Loucy (cell line): ENCODE measurements around the gene MCM5.

Experiments used
- H2AFZ ChIP-seq: fragments of 200-600 bp; sonication (generic); 2 replicates; pipeline ENCODE4 v1.6.0; 2016; ENCODE audit warnings: antibody characterized with exemption, mild to moderate bottlenecking, low read length, moderate library complexity
- H3F3A ChIP-seq: fragments of 200-600 bp; 2 replicates; pipeline ENCODE4 v1.6.0; 2016; ENCODE audit warnings: antibody characterized with exemption, low read depth, mild to moderate bottlenecking
- H3K27me3 ChIP-seq: fragments of 200-600 bp; sonication (generic); 2 replicates; pipeline ENCODE4 v1.6.1; 2014; ENCODE audit warnings: low read length, mild to moderate bottlenecking; ENCODE audit not compliant: insufficient read depth, poor library complexity, severe bottlenecking
- H3K36me3 ChIP-seq: fragments of 200-600 bp; sonication (generic); 2 replicates; pipeline ENCODE4 v1.6.1; 2016; ENCODE audit warnings: low read length; ENCODE audit not compliant: insufficient read depth
- H3K4me1 ChIP-seq: fragments of 200-600 bp; sonication (generic); 2 replicates; pipeline ENCODE4 v1.5.1; 2014; ENCODE audit warnings: low read length, mild to moderate bottlenecking; ENCODE audit not compliant: insufficient read depth, poor library complexity, severe bottlenecking
- H3K4me2 ChIP-seq: fragments of 200-600 bp; sonication (generic); 2 replicates; pipeline ENCODE4 v1.6.0; 2014; ENCODE audit warnings: antibody characterized with exemption, low read length, low read depth, mild to moderate bottlenecking; ENCODE audit not compliant: poor library complexity, severe bottlenecking
- H3K4me3 ChIP-seq: fragments of 200-600 bp; sonication (generic); 2 replicates; pipeline ENCODE4 v1.5.1; 2014; ENCODE audit warnings: low read length, mild to moderate bottlenecking, mixed read lengths; ENCODE audit not compliant: poor library complexity, severe bottlenecking
- H3K79me2 ChIP-seq: fragments of 200-600 bp; sonication (generic); 2 replicates; pipeline ENCODE4 v1.6.1; 2014; ENCODE audit warnings: low read length; ENCODE audit not compliant: insufficient read depth
- H3K9ac ChIP-seq: fragments of 200-600 bp; sonication (generic); 2 replicates; pipeline ENCODE4 v1.6.0; 2014; ENCODE audit warnings: mild to moderate bottlenecking, low read depth, low read length, moderate library complexity; ENCODE audit not compliant: poor library complexity, severe bottlenecking
- H3K9me2 ChIP-seq: fragments of 200-600 bp; sonication (generic); replicated peaks from 2 replicates; pipeline ENCODE4 v1.6.1; 2016; ENCODE audit warnings: low read depth, low read length, mixed read lengths
- H3K9me3 ChIP-seq: fragments of 200-600 bp; sonication (generic); 2 replicates; pipeline ENCODE4 v1.6.1; 2014; ENCODE audit warnings: mild to moderate bottlenecking, antibody characterized with exemption, low read length, low read depth; ENCODE audit not compliant: insufficient read depth
- H4K20me1 ChIP-seq: fragments of 200-600 bp; sonication (generic); 2 replicates; pipeline ENCODE4 v1.6.0; 2014; ENCODE audit warnings: antibody characterized with exemption, low read length, mild to moderate bottlenecking; ENCODE audit not compliant: insufficient read depth, poor library complexity, severe bottlenecking
- CTCF ChIP-seq: fragments of 200-600 bp; sonication (generic); conservative IDR thresholded peaks from 2 replicates; pipeline ENCODE4 v1.5.1; 2014; ENCODE audit warnings: mild to moderate bottlenecking, antibody characterized with exemption, low read length
- EZH2phosphoT487 ChIP-seq: fragments of 200-600 bp; IDR thresholded peaks from 2 replicates; pipeline ENCODE4 v1.6.1; 2018; ENCODE audit warnings: antibody characterized with exemption, mild to moderate bottlenecking, moderate library complexity, borderline replicate concordance

Gene MCM5

DNA sequence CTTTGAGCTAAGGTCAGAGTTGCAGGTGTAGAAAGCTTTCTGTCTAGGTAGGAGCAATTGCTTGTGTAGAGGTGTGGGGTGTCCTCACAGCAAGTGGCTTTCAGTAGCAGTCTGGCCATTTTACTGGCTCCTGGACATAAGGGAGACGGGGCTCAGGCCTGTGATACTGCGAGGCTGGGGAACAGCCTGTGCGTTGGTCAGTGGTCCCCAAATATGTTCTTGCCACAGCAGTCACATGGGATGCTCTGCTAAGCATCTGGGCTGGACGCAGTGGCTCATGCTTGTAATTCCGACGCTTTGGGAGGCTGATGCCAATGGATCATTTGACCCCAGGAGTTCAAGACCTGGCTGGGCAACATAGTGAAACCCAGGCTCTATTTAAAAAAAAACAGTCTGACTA, 1.9 kb downstream of the MCM5 start:
- peaks cover 38% of the 10 kb centered on the region for H3K4me1 ChIP-seq
- peaks cover 4% of the 10 kb centered on the region for H3K27me3 ChIP-seq
- H3K9me2 ChIP-seq: no peaks in the 10 kb centered on the region
- H3K4me3 ChIP-seq: peak overlapping the region; percentile 93
- peak overlapping the region; percentile 99 for H3K9ac ChIP-seq
- H3F3A ChIP-seq: no peaks in the 10 kb centered on the region
- peak overlapping the region; percentile 100 for H3K4me2 ChIP-seq
- H3K9me3 ChIP-seq: no peaks in the 10 kb centered on the region
- peaks cover 32% of the 10 kb centered on the region for H4K20me1 ChIP-seq
- peaks cover 38% of the 10 kb centered on the region; the same call in 1 of the 2 replicates for H3K36me3 ChIP-seq
- peaks cover 73% of the 10 kb centered on the region for H3K79me2 ChIP-seq
- no peak overlapping the region for H2AFZ ChIP-seq
- TF ChIP-seq EZH2phosphoT487 (no peak), CTCF (no peak)

DNA sequence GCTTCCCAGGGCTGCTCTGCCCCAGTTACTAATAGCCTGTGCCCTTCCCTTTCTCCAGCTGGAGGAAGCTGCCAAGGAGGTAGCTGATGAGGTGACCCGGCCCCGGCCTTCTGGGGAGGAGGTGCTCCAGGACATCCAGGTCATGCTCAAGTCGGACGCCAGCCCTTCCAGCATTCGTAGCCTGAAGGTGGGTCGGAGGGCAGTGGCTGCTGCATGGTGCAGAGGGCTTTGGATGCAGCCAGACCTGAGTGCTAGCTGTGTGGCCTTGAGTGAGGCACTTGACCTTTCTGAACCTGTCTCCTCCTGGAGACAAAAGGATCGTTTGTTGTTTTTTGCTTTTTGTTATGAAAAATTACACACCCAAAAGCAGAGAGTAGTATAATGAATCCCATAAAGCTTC, 3.4 kb downstream of the MCM5 start:
- peaks cover 45% of the 10 kb centered on the region for H4K20me1 ChIP-seq
- peak overlapping the region; percentile 93 for H3K4me3 ChIP-seq
- no peaks in the 10 kb centered on the region for H3K9me3 ChIP-seq
- H3K79me2 ChIP-seq: peaks cover 88% of the 10 kb centered on the region
- no peak overlapping the region for H2AFZ ChIP-seq
- H3K4me2 ChIP-seq: peak overlapping the region; percentile 100
- H3K27me3 ChIP-seq: peaks cover 4% of the 10 kb centered on the region
- H3F3A ChIP-seq: no peaks in the 10 kb centered on the region
- H3K36me3 ChIP-seq: peaks cover 52% of the 10 kb centered on the region; the same call in 1 of the 2 replicates
- TF ChIP-seq EZH2phosphoT487 (no peak), CTCF (no peak)
- H3K9me2 ChIP-seq: no peaks in the 10 kb centered on the region
- peaks cover 40% of the 10 kb centered on the region for H3K4me1 ChIP-seq
- H3K9ac ChIP-seq: peak overlapping the region; percentile 99

GRCh38 chr22:35404176-35404575, 4.2 kb downstream of the MCM5 start:
- Histone ChIP-seq H3K36me3 (peaks cover 57% of the 10 kb centered on the region; the same call in 1 of the 2 replicates), H3K9ac (peak overlapping the region; percentile 24), H3K4me3 (peak overlapping the region; percentile 93), H3K27me3 (peaks cover 4% of the 10 kb centered on the region), H3K79me2 (peaks cover 85% of the 10 kb centered on the region), H3K4me1 (peaks cover 36% of the 10 kb centered on the region), H4K20me1 (peaks cover 45% of the 10 kb centered on the region), H3K9me3 (no peaks in the 10 kb centered on the region), H3K4me2 (peak overlapping the region; percentile 100), H3K9me2 (no peaks in the 10 kb centered on the region), H2AFZ (no peak overlapping the region), H3F3A (no peaks in the 10 kb centered on the region)
- TF ChIP-seq CTCF (no peak), EZH2phosphoT487 (no peak)
